K562 (cell line): Measurements from ENCODE around the gene CLCNKA. TPM values are rescaled to one million over a fixed set of nuclear protein-coding genes. Genes with fewer than 3 reads are reported as not detected.
A peak's percentile ranks its signal among the peaks of the same experiment; 100 is the strongest.

Source experiments
- COPS2 ChIP-seq: fragments of 450-650 bp; conservative IDR thresholded peaks from 2 replicates; pipeline ENCODE4 v1.6.1; 2016; ENCODE audit warnings: mild to moderate bottlenecking, moderate library complexity
- ESRRA ChIP-seq: fragments of 450-650 bp; IDR thresholded peaks from 2 replicates; pipeline ENCODE4 v1.6.1; 2014; ENCODE audit warnings: low read depth, mild to moderate bottlenecking, moderate library complexity, borderline replicate concordance
- ETV1 ChIP-seq: fragments of 450-650 bp; conservative IDR thresholded peaks from 2 replicates; pipeline ENCODE4 v1.6.1; 2016; ENCODE audit warnings: missing genetic modification characterization, control low read depth, low read depth, missing compliant biosample characterization
- GMEB1 ChIP-seq: fragments of 250-450 bp; sonication (Bioruptor Pico); IDR thresholded peaks from 2 replicates; pipeline ENCODE4 v1.4.0; 2020; ENCODE audit warnings: mild to moderate bottlenecking
- HDAC1 ChIP-seq, 2 experiments: fragments of 450-650 bp; IDR thresholded peaks; 2 replicates each; pipeline ENCODE4 v1.6.1; 2016 to 2017; ENCODE audit warnings: inconsistent platforms in 1 of 2, mild to moderate bottlenecking in 1 of 2, moderate library complexity in 1 of 2
- HMBOX1 ChIP-seq: sonication (generic); IDR thresholded peaks from 2 replicates; pipeline ENCODE4 v1.6.1; 2016
- IRF1 ChIP-seq: sonication (generic); formaldehyde crosslinking; IDR thresholded peaks from 2 replicates; pipeline ENCODE4 v1.8.0; 2022; ENCODE audit warnings: missing genetic modification reagents, mild to moderate bottlenecking, borderline replicate concordance
- KLF13 ChIP-seq: fragments of 450-650 bp; IDR thresholded peaks from 2 replicates; pipeline ENCODE4 v1.6.1; 2016; ENCODE audit warnings: missing genetic modification characterization, low read depth, mild to moderate bottlenecking, missing compliant biosample characterization, moderate library complexity, borderline replicate concordance
- MAFG ChIP-seq: fragments of 450-650 bp; conservative IDR thresholded peaks from 2 replicates; pipeline ENCODE4 v1.6.1; 2016; ENCODE audit warnings: missing genetic modification characterization, missing compliant biosample characterization
- NR2C2 ChIP-seq, 2 experiments: fragments of 200-800 bp in 1 of 2; sonication (Bioruptor generic) in 1 of 2; sonication (generic) in 1 of 2; formaldehyde crosslinking in 1 of 2; IDR thresholded peaks; 2 replicates each; pipeline versions ENCODE4 v1.6.1 to v1.8.0; 2016 to 2022; ENCODE audit warnings: mild to moderate bottlenecking in 1 of 2, missing compliant biosample characterization in 1 of 2, missing genetic modification characterization in 1 of 2, missing genetic modification reagents in 1 of 2
- RBM15 ChIP-seq: fragments of 200-400 bp; formaldehyde crosslinking; IDR thresholded peaks from 2 replicates; pipeline ENCODE4 v1.6.1; 2018; ENCODE audit warnings: mild to moderate bottlenecking, low read length, moderate library complexity; ENCODE audit not compliant: insufficient read depth
- RBM17 ChIP-seq: fragments of 200-400 bp; formaldehyde crosslinking; IDR thresholded peaks from 2 replicates; pipeline ENCODE4 v1.6.1; 2017; ENCODE audit warnings: low read depth, mild to moderate bottlenecking, low read length, borderline replicate concordance
- SMAD3 ChIP-seq: fragments of 450-650 bp; formaldehyde crosslinking; conservative IDR thresholded peaks from 2 replicates; pipeline ENCODE4 v1.4.0; 2020; ENCODE audit warnings: mild to moderate bottlenecking
- TRIM25 ChIP-seq: fragments of 450-650 bp; IDR thresholded peaks from 2 replicates; pipeline ENCODE4 v1.7.0; 2016; ENCODE audit warnings: borderline replicate concordance
- U2AF2 ChIP-seq: fragments of 200-400 bp; formaldehyde crosslinking; optimal IDR thresholded peaks from 2 replicates; pipeline ENCODE3; 2017; ENCODE audit warnings: low read depth, mild to moderate bottlenecking, low read length
- WHSC1 ChIP-seq: IDR thresholded peaks from one replicate; pipeline ENCODE4 v1.6.1; 2012; ENCODE audit warnings: low read length, control low read depth, inconsistent platforms
- ZC3H11A ChIP-seq: IDR thresholded peaks from 2 replicates; pipeline ENCODE4 v1.6.1; 2012; ENCODE audit warnings: low read depth, low read length, improper control_type of control experiment
- ZNF140 ChIP-seq: fragments of 250-450 bp; sonication (Bioruptor Pico); IDR thresholded peaks from 2 replicates; pipeline ENCODE4 v1.8.0; 2021; ENCODE audit warnings: moderate library complexity, mild to moderate bottlenecking, inconsistent platforms
- ZNF740 ChIP-seq, 3 experiments: fragments of 200-800 bp in 1 of 3; sonication (Bioruptor generic) in 1 of 3; sonication (generic) in 1 of 3; formaldehyde crosslinking in 1 of 3; IDR thresholded peaks; 2 replicates each; pipeline versions ENCODE4 v1.6.1 to v1.8.0; 2016 to 2022; ENCODE audit warnings: mild to moderate bottlenecking in 2 of 3, missing compliant biosample characterization in 2 of 3, missing genetic modification characterization in 2 of 3, missing genetic modification reagents in 1 of 3
- polyA plus RNA-seq, 8 experiments: library from polyadenylated mRNA; depleted of rRNA in 4 of 8; stranded (reverse) in 5 of 8; unstranded in 3 of 8; fragments of >200 nt; fragmentation: Nextera tagmentation in 2 of 8; fragmentation: Illumina TruSeq in 1 of 8; extraction: Ambion mirVana in 2 of 8; extraction: Trizol in 1 of 8; gene quantifications; 2 replicates each; pipeline versions ENCODE4 v1.2.1 to v1.2.3, GENCODE V29; 2011 to 2014; ENCODE audit warnings: inconsistent platforms in 1 of 8, missing spikeins in 1 of 8
- total RNA-seq, 7 experiments: library from RNA; depleted of rRNA in 6 of 7; stranded (reverse); fragments of >200 nt in 6 of 7; fragmentation: Illumina TruSeq in 2 of 7; extraction: Trizol in 2 of 7; gene quantifications; 2 replicates each; pipeline versions ENCODE4 v1.2.1 to v1.2.3, GENCODE V29; 2011 to 2021; ENCODE audit warnings: low replicate concordance in 1 of 7

Gene CLCNKA
- total and polyA plus RNA-seq, 9 of the 15 experiments (the other 6 are each of a cell fraction or from before 2014, with no cell fraction given): 0.03 to 0.37 (median 0.10) TPM; not detected in 3

GRCh38 chr1:16055613-16056520 lies 34.0 kb downstream of the CLCNKA start (continued):
- TF ChIP-seq RBM17 (no peak), MAFG (tag) (no peak), U2AF2 (no peak), COPS2 (no peak), GMEB1 (CRISPR knock-in tag) (no peak), ZNF740 (CRISPR knock-in tag; IDR thresholded peaks at IDR 0.05) (peak; percentile 55; the same call in 1 of the 2 replicates), ZNF740 (tag; IDR thresholded peaks at IDR 0.05) (no peak), ESRRA (peak; percentile 51; the same call in 1 of the 2 replicates), HMBOX1 (no peak), SMAD3 (CRISPR knock-in tag) (no peak), ZNF140 (no peak), NR2C2 (CRISPR knock-in tag; IDR thresholded peaks at IDR 0.05) (peak; percentile 71; the same call in 1 of the 2 replicates), NR2C2 (tag; IDR thresholded peaks at IDR 0.05) (no peak), HDAC1 (IDR thresholded peaks at IDR 0.05) (0 out of 4 replicates have a peak, but pooled peaks of 1 of the 2 experiments have one; percentile 59), IRF1 (CRISPR knock-in tag) (no peak), ETV1 (tag) (no peak), TRIM25 (no peak), ZC3H11A (0 out of 2 replicates have a peak, but pooled peaks have one; percentile 68), WHSC1 (no peak), KLF13 (tag) (peak; percentile 86), RBM15 (no peak)
